ENCODE measurements around the gene SAG. TPM values are rescaled to one million over a fixed set of nuclear protein-coding genes. Genes with fewer than 3 reads are reported as not detected.

Gene SAG
- not detected for total RNA-seq
- long read RNA-seq, result 0 reads

DNA sequence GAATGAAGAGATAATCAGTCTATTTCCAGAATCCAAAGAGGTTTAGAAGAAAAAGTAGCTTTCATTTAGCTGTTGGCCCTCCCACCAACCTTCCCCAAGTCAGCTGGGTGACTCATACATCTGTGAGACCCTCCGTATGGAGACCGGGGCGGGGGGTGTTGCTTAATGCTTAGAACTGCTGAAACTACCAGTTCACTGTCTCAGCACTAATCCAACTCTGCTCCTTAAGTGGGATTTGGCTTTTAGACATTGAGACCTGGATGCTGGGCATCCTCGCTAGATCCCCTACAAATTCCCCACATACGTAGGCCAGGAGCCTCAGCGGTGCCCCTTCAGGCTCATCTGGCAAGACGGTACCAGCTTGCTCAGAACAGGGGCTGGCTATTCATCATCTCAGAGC, at the start of gene SAG:
Gene SAG, plus strand, starts transcription at position 252 of the 400 bp plus-strand sequence. CDS start 1,374 bp downstream, outside the sequence.
- ATAC-seq (no peak), DNase-seq (no peak)
- intact Hi-C loops (cut with DNase I, micrococcal nuclease), result no loop called here

DNA sequence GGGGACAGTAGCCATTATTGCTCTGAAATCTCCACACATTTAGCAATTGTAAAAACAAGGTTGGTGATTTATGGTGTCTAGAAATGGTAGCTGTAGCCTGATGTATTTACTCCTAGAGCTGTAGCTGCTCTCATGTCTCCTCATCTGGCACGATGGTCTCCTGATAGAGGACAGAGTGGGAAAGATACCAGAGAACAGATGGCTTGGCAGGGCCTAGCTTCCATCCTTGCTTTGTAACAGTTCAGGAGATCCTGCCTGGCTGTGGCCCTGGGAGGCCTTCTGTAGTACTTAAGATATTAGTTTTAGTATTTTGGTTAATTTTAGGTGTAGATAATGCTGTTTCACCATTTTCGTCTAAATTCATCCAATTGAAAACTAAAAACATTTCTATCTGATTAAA, 49.4 kb upstream of the SAG start:
- intact Hi-C loops (cut with DNase I, micrococcal nuclease), result no loop called here
- DNase-seq (no peak), ATAC-seq (no peak)

DNA sequence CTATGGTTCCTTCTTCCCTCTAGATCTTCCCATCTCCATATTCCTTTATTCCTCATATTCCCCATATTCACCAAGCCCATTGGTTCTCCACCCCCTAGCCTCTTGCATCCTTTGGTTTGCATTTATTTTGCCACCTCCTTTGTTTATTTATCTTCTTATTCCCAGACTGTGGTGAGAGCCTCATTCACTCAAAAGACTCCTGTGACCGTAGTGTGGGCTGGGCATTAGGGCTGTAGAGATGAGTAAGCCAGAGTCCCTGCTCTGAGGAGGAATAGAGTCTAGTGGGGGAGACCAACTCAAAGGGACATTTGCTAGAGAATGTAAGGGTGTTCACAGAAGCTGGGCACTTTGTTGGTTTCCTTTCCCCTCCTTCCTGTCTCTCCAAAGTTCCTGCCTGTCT, 47.9 kb upstream of the SAG start:
- intact Hi-C loops (cut with DNase I, micrococcal nuclease), result no loop called here
- DNase-seq (no peak), ATAC-seq (no peak)

GRCh38 chr2:233260661-233261060, 47.0 kb upstream of the SAG start:
- no peak for DNase-seq
- ATAC-seq, result no peak
- intact Hi-C loops (cut with DNase I, micrococcal nuclease), result no loop called here

GRCh38 chr2:233261819-233262555, 45.6 kb upstream of the SAG start:
- ATAC-seq (no peak), DNase-seq (no peak)
- intact Hi-C loops (cut with DNase I, micrococcal nuclease), result no loop called here

DNA sequence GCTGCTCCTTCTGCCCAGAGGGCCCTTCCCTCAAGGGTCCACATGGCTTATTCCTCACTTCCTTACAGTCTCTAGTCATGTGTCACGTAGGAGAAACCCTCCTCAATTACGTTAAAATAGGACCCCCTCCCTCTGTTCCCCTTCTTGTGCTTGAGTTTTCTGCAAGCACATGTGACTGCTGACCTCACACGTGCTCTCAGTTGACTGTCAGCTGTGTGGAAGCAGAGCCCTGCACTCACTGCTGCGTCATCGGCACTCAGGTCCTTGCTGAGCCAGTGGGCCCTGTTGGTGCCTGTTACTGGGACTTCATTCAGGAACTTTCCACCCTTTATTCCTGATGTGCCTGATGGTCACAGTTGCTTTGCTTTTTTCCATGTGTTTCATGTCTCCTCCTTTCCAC, 45.1 kb upstream of the SAG start:
- intact Hi-C loops (cut with DNase I, micrococcal nuclease), result no loop called here
- ATAC-seq (no peak), DNase-seq (no peak)

GRCh38 chr2:233263045-233263570, 44.5 kb upstream of the SAG start:
- intact Hi-C loops (cut with DNase I, micrococcal nuclease), result no loop called here
- no peak for DNase-seq
- ATAC-seq, result no peak

DNA sequence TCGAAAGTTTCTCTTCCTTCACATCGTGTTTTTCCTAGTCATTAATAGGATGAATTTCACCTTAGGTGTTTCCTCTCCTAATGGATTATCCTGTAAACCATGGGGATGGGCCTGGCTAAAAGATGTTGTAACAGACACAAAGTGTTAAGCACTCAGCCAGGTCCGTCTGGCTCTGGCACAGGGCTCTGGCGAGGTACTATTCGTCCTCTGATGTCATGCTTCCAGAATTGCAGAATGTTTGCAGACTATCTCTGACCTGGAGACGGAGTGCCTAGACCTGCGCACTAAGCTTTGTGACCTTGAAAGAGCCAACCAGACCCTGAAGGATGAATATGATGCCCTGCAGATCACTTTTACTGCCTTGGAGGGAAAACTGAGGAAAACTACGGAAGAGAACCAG, 42.9 kb upstream of the SAG start:
- DNase-seq (no peak), ATAC-seq (no peak)
- intact Hi-C loops (cut with DNase I, micrococcal nuclease), result no loop called here

- ATAC-seq, result no peak
- no peak for DNase-seq
- intact Hi-C loops (cut with DNase I, micrococcal nuclease), result no loop called here
These were observed 41.7 kb upstream of the SAG start for GRCh38 chr2:233265899-233266431.

DNA sequence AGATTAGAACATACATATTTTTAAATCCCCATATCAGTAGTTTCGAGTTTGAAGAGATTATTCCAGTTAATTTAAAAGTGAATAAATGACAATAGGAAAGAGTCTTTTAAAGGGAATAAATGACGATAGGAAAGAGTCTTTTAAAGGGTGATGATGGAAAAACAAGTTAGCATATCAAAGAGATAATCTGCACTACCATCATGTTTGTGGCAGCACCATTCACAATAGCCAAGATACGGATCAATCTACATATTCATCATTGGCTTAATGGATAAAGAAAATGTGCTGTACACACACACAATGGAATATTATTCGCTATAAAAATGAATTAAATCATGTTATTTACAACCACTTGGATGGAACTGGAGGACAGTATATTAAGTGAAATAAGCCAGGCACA, 41.1 kb upstream of the SAG start:
- ATAC-seq, result no peak
- intact Hi-C loops (cut with DNase I, micrococcal nuclease), result no loop called here
- no peak for DNase-seq

DNA sequence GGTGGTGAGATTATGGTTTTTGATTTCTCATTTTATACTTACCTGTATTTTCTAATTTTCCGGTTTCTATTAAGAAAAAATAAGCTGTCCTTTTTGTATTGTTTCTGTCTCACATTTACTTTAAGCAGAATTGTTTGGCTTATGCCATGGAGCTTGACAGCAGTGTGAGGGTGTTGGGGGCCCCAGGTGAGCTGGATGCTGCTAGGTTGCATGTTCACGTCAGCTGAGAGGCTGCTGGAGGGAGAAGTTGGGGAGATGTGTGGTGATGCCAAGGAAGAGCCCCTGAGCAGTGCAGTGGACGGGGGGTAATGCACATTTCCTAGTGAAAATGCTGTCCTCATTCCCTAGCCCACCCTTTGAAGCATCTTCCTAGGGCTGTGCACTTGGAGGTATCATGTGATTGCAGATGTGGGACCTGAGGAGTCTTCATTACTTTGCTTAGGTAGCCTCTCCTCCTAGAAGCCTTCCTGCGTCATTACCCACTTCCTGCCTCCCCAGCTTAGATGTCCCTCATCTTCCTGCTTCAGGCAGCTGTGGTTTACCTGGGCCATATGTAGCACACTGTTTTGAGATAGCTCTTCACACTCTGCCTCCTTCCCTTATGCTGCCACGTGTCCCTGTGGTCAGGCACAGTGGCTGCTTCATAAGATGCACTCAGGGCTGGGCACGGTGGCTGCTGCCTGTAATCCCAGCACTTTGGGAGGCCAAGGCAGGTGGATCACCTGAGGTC, 39.9 kb upstream of the SAG start:
- DNase-seq (peak in 1 of 2 donors; percentile 32), ATAC-seq (peak; percentile 48)
- intact Hi-C loops (cut with DNase I, micrococcal nuclease), result no loop called here

GRCh38 chr2:233270366-233270765, 37.2 kb upstream of the SAG start:
- ATAC-seq (no peak), DNase-seq (no peak)
- intact Hi-C loops (cut with DNase I, micrococcal nuclease), result no loop called here

GRCh38 chr2:233270951-233271350, 36.7 kb upstream of the SAG start:
- DNase-seq, result no peak
- no peak for ATAC-seq

DNA sequence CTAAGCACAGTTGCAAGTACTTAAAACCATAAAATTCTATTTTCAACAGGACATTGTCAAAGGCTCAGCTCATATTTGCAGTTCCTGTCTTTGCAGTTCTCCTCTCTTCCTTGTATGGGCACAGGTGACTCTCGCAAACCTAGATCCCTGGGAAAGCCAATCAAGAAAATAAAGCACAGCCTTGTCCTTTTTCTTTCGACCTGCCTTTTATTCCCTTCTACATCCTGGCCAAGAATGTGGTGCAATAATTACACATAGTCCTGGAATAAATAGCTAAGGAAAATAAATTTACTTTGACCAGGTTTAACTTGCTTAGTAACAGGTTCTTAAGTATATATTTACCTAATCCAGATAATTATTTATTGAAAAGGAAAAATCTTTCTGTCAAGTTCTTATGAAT, 35.9 kb upstream of the SAG start:
- DNase-seq (no peak), ATAC-seq (no peak)
- intact Hi-C loops (cut with DNase I, micrococcal nuclease), result no loop called here

More at GRCh38 chr2:233270951-233271350, 36.7 kb upstream of the SAG start:
- intact Hi-C loops (cut with DNase I, micrococcal nuclease), result no loop called here

GRCh38 chr2:233273120-233273519, 34.5 kb upstream of the SAG start:
- ATAC-seq (no peak), DNase-seq (no peak)
- intact Hi-C loops (cut with DNase I, micrococcal nuclease), result no loop called here

- ATAC-seq, result no peak
- intact Hi-C loops (cut with DNase I, micrococcal nuclease), result no loop called here
- no peak for DNase-seq
These were observed 32.4 kb upstream of the SAG start for GRCh38 chr2:233275223-233275622.

DNA sequence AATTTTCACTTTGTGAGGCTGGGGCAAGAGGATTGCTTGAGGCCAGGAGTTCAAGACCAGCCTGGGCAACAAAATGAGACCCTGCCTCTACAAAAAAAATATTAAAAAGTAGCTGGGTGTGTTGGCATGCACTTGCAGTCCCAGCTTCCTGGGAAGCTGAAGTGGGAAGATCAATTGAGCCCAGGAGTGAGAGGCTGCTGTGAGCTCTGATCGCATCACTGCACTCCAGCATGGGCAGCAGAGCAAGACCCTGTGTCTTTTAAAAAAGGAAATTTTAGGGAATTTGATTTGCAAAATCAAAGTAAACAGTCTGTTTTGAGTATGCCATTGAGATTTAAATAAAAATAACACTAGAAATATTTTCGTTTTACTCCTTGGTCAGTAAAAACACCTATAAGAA, 28.7 kb upstream of the SAG start:
- ATAC-seq (no peak), DNase-seq (no peak)
- intact Hi-C loops (cut with DNase I, micrococcal nuclease), result no loop called here

DNA sequence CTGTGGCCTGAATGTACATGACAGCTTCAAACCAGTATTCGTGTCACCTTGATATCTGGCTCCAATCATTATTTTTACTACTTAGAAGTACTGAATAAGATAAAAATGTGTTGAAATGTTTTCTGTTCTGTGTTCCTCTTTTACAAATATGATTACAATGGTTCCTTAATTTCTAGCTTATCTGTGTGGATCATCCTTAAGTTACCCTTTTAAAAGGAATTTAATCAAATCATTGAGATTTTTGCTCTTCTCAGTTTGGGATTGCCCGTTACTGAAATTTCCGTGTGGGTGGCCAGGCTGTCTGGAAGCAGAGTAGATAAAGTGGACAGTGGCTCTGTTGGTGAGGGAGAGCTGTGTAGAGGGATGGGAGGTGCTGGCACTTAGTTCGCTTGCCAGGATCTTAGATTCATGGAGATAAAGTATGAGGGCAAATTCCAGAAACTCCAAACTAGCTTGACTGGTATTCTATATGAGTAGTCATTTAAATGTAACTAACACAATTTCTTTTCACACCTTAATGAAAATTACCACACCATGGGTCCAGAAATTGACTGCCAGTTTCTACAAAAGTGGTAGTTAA, 27.4 kb upstream of the SAG start:
- ATAC-seq (peak; percentile 83), DNase-seq (no peak)
- intact Hi-C loops (cut with DNase I, micrococcal nuclease), result no loop called here

GRCh38 chr2:233281553-233281952, 26.1 kb upstream of the SAG start:
- ATAC-seq (peak; percentile 80), DNase-seq (no peak)
- intact Hi-C loops (cut with DNase I, micrococcal nuclease), result no loop called here

Measured in left colon (tissue), 2 donors.